ENCODE results near the gene RIOK3. TPM values are rescaled to one million over a fixed set of nuclear protein-coding genes. Genes with fewer than 3 reads are reported as not detected.

Gene RIOK3
- total and polyA plus RNA-seq, 7 donors = 59.6 to 116 (median 88.3) TPM

DNA sequence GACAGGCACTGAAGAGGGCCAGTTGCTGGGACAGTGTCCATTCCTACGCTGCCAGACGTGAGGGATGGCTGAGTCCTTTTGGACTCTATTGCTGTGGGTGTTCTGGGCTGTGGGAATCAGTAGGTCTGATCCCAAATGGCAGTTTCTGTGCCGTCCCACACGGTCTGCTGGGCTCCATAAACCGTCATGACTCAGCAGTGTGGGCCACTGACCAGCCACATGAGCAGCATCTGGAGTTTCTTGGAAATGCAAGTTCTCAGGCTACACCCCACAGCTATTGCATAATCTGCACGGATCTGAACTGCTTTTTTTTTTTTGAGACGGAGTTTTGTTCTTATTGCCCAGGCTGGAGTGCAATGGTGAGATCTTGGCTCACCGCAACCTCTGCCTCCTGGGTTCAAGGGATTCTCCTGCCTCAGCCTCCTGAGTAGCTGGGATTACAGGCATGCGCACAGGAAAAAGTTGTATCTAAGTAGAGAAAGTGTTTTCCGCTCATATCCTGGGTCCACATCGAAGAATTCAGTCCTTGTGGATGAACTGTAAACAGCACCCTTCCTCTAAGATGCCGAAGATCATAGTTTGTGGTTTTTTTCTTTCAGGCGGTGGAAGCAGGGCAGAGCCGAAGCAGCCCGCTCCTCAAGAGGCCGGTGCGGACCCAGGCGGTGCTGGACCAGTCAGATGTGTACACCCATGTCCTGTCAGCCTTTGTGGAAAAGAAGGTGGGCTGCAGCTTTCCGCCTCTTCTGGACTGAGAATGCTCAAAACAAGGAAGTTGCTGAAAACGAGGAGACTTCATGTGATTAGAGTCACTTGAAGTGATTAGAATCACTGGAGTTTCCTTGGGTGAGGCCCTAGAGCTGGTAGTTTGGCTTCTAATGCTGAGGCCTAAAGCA is 75.7 kb downstream of the RIOK3 start:
- Histone ChIP-seq H3K9me3 (no peaks in the 10 kb centered on the region), H3K27ac (no peak overlapping the region), H3K4me1 (no peaks in the 10 kb centered on the region), H3K27me3 (ENCODE audit: insufficient read depth in 3 of 3, low read length in 2 of 3) (no peaks in the 10 kb centered on the region), H3K36me3 (ENCODE audit: insufficient read depth in 1 of 2, low read depth in 1 of 2) (peaks cover 15 to 99% of the 10 kb centered on the region in 2 donors), H3K4me3 (no peak overlapping the region)
- TF ChIP-seq, protein P1, sequence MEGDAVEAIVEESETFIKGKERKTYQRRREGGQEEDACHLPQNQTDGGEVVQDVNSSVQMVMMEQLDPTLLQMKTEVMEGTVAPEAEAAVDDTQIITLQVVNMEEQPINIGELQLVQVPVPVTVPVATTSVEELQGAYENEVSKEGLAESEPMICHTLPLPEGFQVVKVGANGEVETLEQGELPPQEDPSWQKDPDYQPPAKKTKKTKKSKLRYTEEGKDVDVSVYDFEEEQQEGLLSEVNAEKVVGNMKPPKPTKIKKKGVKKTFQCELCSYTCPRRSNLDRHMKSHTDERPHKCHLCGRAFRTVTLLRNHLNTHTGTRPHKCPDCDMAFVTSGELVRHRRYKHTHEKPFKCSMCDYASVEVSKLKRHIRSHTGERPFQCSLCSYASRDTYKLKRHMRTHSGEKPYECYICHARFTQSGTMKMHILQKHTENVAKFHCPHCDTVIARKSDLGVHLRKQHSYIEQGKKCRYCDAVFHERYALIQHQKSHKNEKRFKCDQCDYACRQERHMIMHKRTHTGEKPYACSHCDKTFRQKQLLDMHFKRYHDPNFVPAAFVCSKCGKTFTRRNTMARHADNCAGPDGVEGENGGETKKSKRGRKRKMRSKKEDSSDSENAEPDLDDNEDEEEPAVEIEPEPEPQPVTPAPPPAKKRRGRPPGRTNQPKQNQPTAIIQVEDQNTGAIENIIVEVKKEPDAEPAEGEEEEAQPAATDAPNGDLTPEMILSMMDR (IDR thresholded peaks at IDR 0.05) = no peak
- intact Hi-C loops (cut with DNase I) = no loop called here
- 82 to 84% (median 83%) methylated on average over 20 of the region's 20 CpGs for WGBS, 3 donors
- peak; percentile 57 to 74 (median 66) for ATAC-seq
- DNase-seq = peak in 1 of 2 donors; percentile 77

DNA sequence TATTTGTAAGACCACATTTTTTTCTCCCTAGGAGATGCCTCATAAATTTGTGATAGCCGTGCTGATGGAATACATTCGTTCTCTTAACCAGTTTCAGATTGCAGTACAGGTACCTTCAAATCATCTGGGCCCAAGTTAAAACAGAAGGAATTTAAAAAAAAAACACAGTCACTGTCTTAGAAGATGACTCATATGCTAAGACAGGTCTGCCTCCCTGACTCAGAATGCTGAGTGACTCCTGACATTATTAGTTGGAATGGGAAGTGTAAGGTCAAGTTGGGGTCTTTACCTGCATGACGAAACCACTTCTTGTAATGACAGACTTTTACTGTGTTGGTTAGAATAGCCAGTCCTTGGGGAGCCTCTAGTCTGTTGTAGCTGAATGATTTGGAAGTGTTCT is 76.5 kb downstream of the RIOK3 start:
- no peak for DNase-seq
- Histone ChIP-seq H3K27ac (no peak overlapping the region), H3K36me3 (ENCODE audit: insufficient read depth in 1 of 2, low read depth in 1 of 2) (peaks cover 18 to 99% of the 10 kb centered on the region in 2 donors), H3K4me1 (no peaks in the 10 kb centered on the region), H3K9me3 (no peaks in the 10 kb centered on the region), H3K27me3 (ENCODE audit: insufficient read depth in 3 of 3, low read length in 2 of 3) (no peaks in the 10 kb centered on the region), H3K4me3 (no peak overlapping the region)
- TF ChIP-seq, protein P1 (IDR thresholded peaks at IDR 0.05) = no peak
- WGBS, 3 donors = 92 to 94% (median 93%) methylated on average over 3 of the region's 3 CpGs
- ATAC-seq = peak in 2 of 4 donors; percentile 42 to 53
- intact Hi-C loops (cut with DNase I) = loop anchor here in 1 of 2 donors (5.0 kb wide), 1 partner anchor 48 kb away; no protein-coding TSS in a partner anchor

DNA sequence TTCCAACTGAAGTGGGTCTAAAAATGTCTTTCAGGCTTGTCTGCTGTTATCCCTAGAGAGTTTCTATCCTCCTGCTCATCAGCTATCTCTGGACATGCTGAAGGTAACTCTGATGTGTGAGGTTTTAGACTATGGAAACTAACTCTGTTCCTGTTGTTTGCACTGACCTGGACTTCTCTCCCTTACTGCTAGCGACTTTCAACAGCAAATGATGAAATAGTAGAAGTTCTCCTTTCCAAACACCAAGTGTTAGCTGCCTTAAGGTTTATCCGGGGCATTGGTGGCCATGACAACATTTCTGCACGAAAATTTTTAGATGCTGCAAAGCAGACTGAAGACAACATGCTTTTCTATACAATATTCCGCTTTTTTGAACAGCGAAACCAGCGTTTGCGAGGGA is 77.1 kb downstream of the RIOK3 start:
- intact Hi-C loops (cut with DNase I) = loop anchor here in 1 of 2 donors (5.0 kb wide), 1 partner anchor 47 kb away; no protein-coding TSS in a partner anchor
- Histone ChIP-seq H3K4me1 (no peaks in the 10 kb centered on the region), H3K9me3 (no peaks in the 10 kb centered on the region), H3K36me3 (ENCODE audit: insufficient read depth in 1 of 2, low read depth in 1 of 2) (peaks cover 18 to 100% of the 10 kb centered on the region in 2 donors), H3K4me3 (no peak overlapping the region), H3K27me3 (ENCODE audit: insufficient read depth in 3 of 3, low read length in 2 of 3) (no peaks in the 10 kb centered on the region), H3K27ac (no peak overlapping the region)
- TF ChIP-seq, protein P1 (IDR thresholded peaks at IDR 0.05) = no peak
- ATAC-seq = no peak
- WGBS, 3 donors = 88 to 91% (median 90%) methylated on average over 7 of the region's 7 CpGs
- no peak for DNase-seq

DNA sequence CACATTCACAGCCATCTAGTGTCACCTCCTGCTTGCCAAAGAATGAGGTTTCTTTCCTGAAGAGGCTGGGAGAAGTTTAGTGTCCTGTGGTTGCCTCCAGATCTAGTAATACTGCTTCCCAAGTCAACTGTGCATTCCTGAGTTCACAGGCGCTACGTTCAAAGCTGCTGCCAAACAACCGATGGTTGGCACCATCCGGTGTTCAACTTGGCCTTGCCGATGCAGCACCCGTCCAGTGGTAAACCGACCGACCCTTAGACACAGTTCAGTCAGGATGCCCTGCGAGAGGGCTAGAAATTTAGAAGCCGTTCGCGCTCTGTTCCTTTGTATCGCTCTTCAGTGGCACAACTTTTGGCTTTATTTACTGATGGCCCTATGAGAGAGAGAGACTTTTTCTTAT is 78.8 kb downstream of the RIOK3 start:
- no peak overlapping the region for H3K27ac ChIP-seq
- TF ChIP-seq, protein P1 (IDR thresholded peaks at IDR 0.05) = no peak
- no peaks in the 10 kb centered on the region for H3K27me3 ChIP-seq (ENCODE audit: insufficient read depth in 3 of 3, low read length in 2 of 3)
- H3K9me3 ChIP-seq = no peaks in the 10 kb centered on the region
- intact Hi-C loops (cut with DNase I) = loop anchor here in 1 of 2 donors (5.0 kb wide), 1 partner anchor 45 kb away; no protein-coding TSS in a partner anchor
- ATAC-seq (peak in 2 of 4 donors; percentile 22 to 32), DNase-seq (no peak)
- H3K4me3 ChIP-seq = no peak overlapping the region
- WGBS, 3 donors = 57 to 79% (median 71%) methylated on average over 13 of the region's 13 CpGs
- H3K36me3 ChIP-seq (ENCODE audit: insufficient read depth in 1 of 2, low read depth in 1 of 2) = peaks cover 15 to 100% of the 10 kb centered on the region in 2 donors
- H3K4me1 ChIP-seq = no peaks in the 10 kb centered on the region

Other genes starting within 250 kb of the RIOK3 start
- gene RMC1, start 50.2 kb downstream of the RIOK3 start, total RNA-seq = 10 to 100 TPM; 13.8 to 20.1 (median 16.4) TPM
- 10 to 100 TPM; 19.3 to 33.9 (median 20.1) TPM for gene RMC1, start 50.2 kb downstream of the RIOK3 start, polyA plus RNA-seq
- gene NPC1, start 133.2 kb downstream of the RIOK3 start, total RNA-seq = 10 to 100 TPM; 27.6 to 58.0 (median 41.8) TPM
- 100 to 1,000 TPM in 1 of 3 donors, 10 to 100 TPM in 2; 24.8 to 126 (median 30.3) TPM for gene NPC1, start 133.2 kb downstream of the RIOK3 start, polyA plus RNA-seq
- gene ANKRD29, start 209.6 kb downstream of the RIOK3 start, total RNA-seq = 1 to 10 TPM in 1 of 4 donors, under 1 TPM in 3; 0.57 to 2.1 (median 0.77) TPM
- gene ANKRD29, start 209.6 kb downstream of the RIOK3 start, polyA plus RNA-seq = 1 to 10 TPM; 1.1 to 1.3 (median 1.2) TPM
- 1 to 10 TPM in 3 of 4 donors, under 1 TPM in 1; 0.49 to 4.2 (median 1.8) TPM for gene LAMA3, start 236.2 kb downstream of the RIOK3 start, total RNA-seq
- gene LAMA3, start 236.2 kb downstream of the RIOK3 start, polyA plus RNA-seq = 1 to 10 TPM in 1 of 3 donors, under 1 TPM in 2; 0.55 to 2.7 (median 0.62) TPM